GM12891 (cell line): ENCODE measurements around the gene DYRK2. TPM values are rescaled to one million over a fixed set of nuclear protein-coding genes. Genes with fewer than 3 reads are reported as not detected.
A peak's percentile ranks its signal among the peaks of the same experiment; 100 is the strongest.

Source experiments
- DNase-seq: peaks from one replicate; pipeline ENCODE4 v3.0.0; 2011; ENCODE audit warnings: low spot score; ENCODE audit not compliant: insufficient read length
- FAIRE-seq: peaks from 2 replicates; lab custom pipeline; 2011; peaks lifted over from hg19 to GRCh38; lab: Jason Lieb, UNC
- PAX5 ChIP-seq: IDR thresholded peaks from 2 replicates; pipeline ENCODE4 v1.6.1; 2011; ENCODE audit warnings: low read length, moderate library complexity, mild to moderate bottlenecking; ENCODE audit not compliant: insufficient read depth, severe bottlenecking
- POLR2A ChIP-seq: IDR thresholded peaks from 2 replicates; pipeline ENCODE4 v1.6.1; 2011; ENCODE audit warnings: low read depth, low read length, control low read depth
- POLR2AphosphoS5 ChIP-seq: IDR thresholded peaks from 2 replicates; pipeline ENCODE4 v1.6.1; 2011; ENCODE audit warnings: low read depth, low read length, control low read depth
- POU2F2 ChIP-seq: IDR thresholded peaks from 2 replicates; pipeline ENCODE4 v1.6.1; 2011; ENCODE audit warnings: low read depth, mild to moderate bottlenecking, control low read depth, low read length, moderate library complexity
- SPI1 ChIP-seq: IDR thresholded peaks from 2 replicates; pipeline ENCODE4 v1.6.1; 2011; ENCODE audit warnings: low read depth, low read length, control low read depth
- TAF1 ChIP-seq: IDR thresholded peaks from 2 replicates; pipeline ENCODE4 v1.6.1; 2011; ENCODE audit warnings: low read depth, low read length, control low read depth
- polyA plus RNA-seq: library from polyadenylated mRNA; unstranded; fragments of >200 nt; gene quantifications from one replicate; pipeline ENCODE4 v1.2.1, GENCODE V29; 2012; ENCODE audit warnings: low read depth, missing spikeins, inconsistent platforms; ENCODE audit not compliant: missing spikeins

The DYRK2 gene
- polyA plus RNA-seq, result 10.7 TPM

DNA sequence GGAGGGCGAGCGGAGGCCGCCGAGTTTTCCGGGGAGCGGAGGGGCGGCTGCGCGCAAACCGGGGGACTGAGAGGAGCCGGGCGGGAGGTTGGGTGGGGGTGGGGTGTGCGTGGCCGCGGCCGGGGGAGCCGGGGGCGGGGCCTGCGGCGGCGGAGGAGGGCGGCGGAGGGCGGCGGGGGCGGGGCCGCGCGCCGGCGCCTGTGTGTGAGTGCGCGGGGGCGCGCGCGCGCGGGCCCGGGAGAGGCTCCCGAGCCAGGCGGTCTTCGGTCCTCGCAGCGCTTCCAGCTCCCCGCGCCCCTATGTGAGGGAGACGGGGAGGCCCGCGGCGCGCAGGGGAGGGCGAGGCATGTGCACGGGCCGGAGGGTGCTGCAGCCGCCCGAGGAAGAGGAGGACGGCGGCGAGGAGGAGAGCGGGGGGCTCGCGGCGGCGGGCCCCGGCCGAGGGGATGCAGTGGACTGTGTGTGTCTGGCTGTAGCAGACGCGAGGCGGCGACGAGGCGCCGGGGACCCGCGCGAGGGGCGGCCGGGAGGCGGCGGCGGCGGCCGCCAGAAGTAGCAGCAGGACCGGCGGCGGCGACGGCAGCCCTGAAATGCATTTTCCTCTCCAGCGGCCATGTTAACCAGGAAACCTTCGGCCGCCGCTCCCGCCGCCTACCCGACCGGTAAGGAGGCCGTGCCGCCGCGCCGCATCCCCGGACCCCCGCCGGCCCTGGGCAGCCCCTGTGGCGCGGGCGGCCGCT is at the start of gene DYRK2:
Gene DYRK2 (plus strand): TSS at position 225 of the 740 bp plus-strand sequence. CDS start 389 bp downstream, at position 614.
- TF ChIP-seq POLR2A, result peak; percentile 67; the same call in 1 of the 2 replicates
- TF ChIP-seq SPI1, result no peak
- peak; percentile 8; the same call in 1 of the 2 replicates for TF ChIP-seq TAF1
- peak; percentile 48 for FAIRE-seq
- DNase-seq, result peak; percentile 78

GRCh38 chr12:67599691-67600090 is 48.9 kb upstream of the DYRK2 start:
- no peak for TF ChIP-seq POLR2AphosphoS5
- no peak for DNase-seq
- no peak for FAIRE-seq

- FAIRE-seq, result no peak
- TF ChIP-seq SPI1, result no peak
- TF ChIP-seq PAX5, result no peak
- TF ChIP-seq POLR2A, result no peak
- TF ChIP-seq POLR2AphosphoS5, result no peak
- TF ChIP-seq TAF1, result no peak
- TF ChIP-seq POU2F2, result no peak
- no peak for DNase-seq
Observed at GRCh38 chr12:67601126-67601525, 47.4 kb upstream of the DYRK2 start.

- DNase-seq, result no peak
- TF ChIP-seq POU2F2 (no peak), POLR2A (no peak), SPI1 (no peak), POLR2AphosphoS5 (no peak), TAF1 (no peak), PAX5 (no peak)
- FAIRE-seq, result no peak
Observed at GRCh38 chr12:67609226-67609870, 39.2 kb upstream of the DYRK2 start.

- DNase-seq (no peak), FAIRE-seq (no peak)
- TF ChIP-seq POU2F2 (no peak), SPI1 (no peak), TAF1 (no peak), PAX5 (no peak), POLR2A (no peak), POLR2AphosphoS5 (no peak)
Observed at GRCh38 chr12:67613040-67613439, 35.5 kb upstream of the DYRK2 start.

GRCh38 chr12:67617629-67618028 is 30.9 kb upstream of the DYRK2 start:
- TF ChIP-seq SPI1, result no peak
- no peak for TF ChIP-seq PAX5
- no peak for TF ChIP-seq POLR2A
- TF ChIP-seq POLR2AphosphoS5, result no peak
- no peak for TF ChIP-seq TAF1
- TF ChIP-seq POU2F2, result no peak
- DNase-seq, result no peak
- FAIRE-seq, result peak; percentile 23

DNA sequence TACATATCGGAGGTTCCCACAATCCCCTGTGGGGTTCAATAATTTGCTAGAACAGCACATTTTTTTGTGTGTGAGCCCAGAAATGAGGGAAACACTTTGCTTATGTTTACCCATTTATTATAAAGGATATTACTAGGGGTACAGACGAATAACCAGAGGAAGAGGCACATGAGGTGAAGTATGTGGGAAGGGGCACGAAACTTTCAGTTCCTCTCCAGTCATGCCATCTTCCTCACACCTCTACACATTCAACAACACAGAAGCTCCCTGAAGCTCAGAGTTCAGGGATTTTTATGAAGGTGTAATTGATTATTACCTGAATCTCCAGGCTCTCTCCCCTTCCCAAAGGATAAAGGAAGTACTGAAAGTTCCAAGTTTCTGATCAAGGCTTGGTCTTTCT is 30.2 kb upstream of the DYRK2 start:
- FAIRE-seq (no peak), DNase-seq (no peak)

GRCh38 chr12:67621112-67621511 is 27.4 kb upstream of the DYRK2 start:
- FAIRE-seq (no peak), DNase-seq (no peak)
- TF ChIP-seq PAX5 (no peak), SPI1 (no peak), POLR2AphosphoS5 (no peak), POU2F2 (no peak), TAF1 (no peak), POLR2A (no peak)

More for the DNA sequence above, 30.2 kb upstream of the DYRK2 start:
- no peak for TF ChIP-seq POU2F2
- peak; percentile 81 for TF ChIP-seq SPI1
- no peak for TF ChIP-seq POLR2A
- TF ChIP-seq TAF1, result no peak

GRCh38 chr12:67621926-67622325 is 26.6 kb upstream of the DYRK2 start:
- FAIRE-seq, result no peak

GRCh38 chr12:67623259-67623658 is 25.3 kb upstream of the DYRK2 start:
- FAIRE-seq, result no peak
- no peak for DNase-seq
- no peak for TF ChIP-seq POLR2A
- no peak for TF ChIP-seq PAX5
- no peak for TF ChIP-seq POU2F2
- no peak for TF ChIP-seq TAF1
- TF ChIP-seq POLR2AphosphoS5, result no peak
- TF ChIP-seq SPI1, result no peak

More at GRCh38 chr12:67621926-67622325, 26.6 kb upstream of the DYRK2 start:
- no peak for DNase-seq
- TF ChIP-seq PAX5, result no peak
- TF ChIP-seq POLR2A, result no peak
- no peak for TF ChIP-seq SPI1
- no peak for TF ChIP-seq POU2F2
- TF ChIP-seq TAF1, result no peak
- no peak for TF ChIP-seq POLR2AphosphoS5
